Hepatocyte (in vitro differentiated cells): ENCODE data around the gene ATAD1.

ENCODE experiments used
- CTCF ChIP-seq: fragments of 200-600 bp; sonication (generic); IDR thresholded peaks from 2 replicates; pipeline ENCODE4 v1.5.1; 2016; ENCODE audit warnings: antibody characterized with exemption, mild to moderate bottlenecking; ENCODE audit not compliant: poor library complexity
- EZH2 ChIP-seq: fragments of 200-600 bp; sonication (generic); IDR thresholded peaks from 2 replicates; pipeline ENCODE4 v1.6.1; 2016; ENCODE audit warnings: antibody characterized with exemption, mild to moderate bottlenecking, borderline replicate concordance

GRCh38 chr10:87852089-87852488 is 34.1 kb upstream of the ATAD1 start:
- no peak for TF ChIP-seq CTCF
- TF ChIP-seq EZH2: no peak
